Tibial nerve (tissue), 4 donors: ENCODE data around the gene ZNRF3.

ENCODE experiments used
- EP300 ChIP-seq, 2 donors: sonication (generic); formaldehyde crosslinking; IDR thresholded peaks; one replicate each; pipeline ENCODE4 v1.6.1; 2017; ENCODE audit warnings: antibody characterized with exemption in 2 of 2, mild to moderate bottlenecking in 1 of 2
- POLR2A ChIP-seq, 2 donors: fragments of 450-650 bp; IDR thresholded peaks; one replicate each; pipeline ENCODE4 v1.6.1; 2017; ENCODE audit warnings: antibody characterized with exemption in 2 of 2, mild to moderate bottlenecking in 2 of 2, moderate library complexity in 2 of 2
- TF ChIP-seq, protein P1 (sequence below), 5 experiments: fragments of 200-600 bp in 3 of 5; fragments of 450-650 bp in 2 of 5; sonication (generic) in 3 of 5; IDR thresholded peaks; one replicate each; pipeline ENCODE4 v1.5.1; 2016 to 2019; ENCODE audit warnings: antibody characterized with exemption in 5 of 5, mild to moderate bottlenecking in 3 of 5, moderate library complexity in 2 of 5

DNA sequence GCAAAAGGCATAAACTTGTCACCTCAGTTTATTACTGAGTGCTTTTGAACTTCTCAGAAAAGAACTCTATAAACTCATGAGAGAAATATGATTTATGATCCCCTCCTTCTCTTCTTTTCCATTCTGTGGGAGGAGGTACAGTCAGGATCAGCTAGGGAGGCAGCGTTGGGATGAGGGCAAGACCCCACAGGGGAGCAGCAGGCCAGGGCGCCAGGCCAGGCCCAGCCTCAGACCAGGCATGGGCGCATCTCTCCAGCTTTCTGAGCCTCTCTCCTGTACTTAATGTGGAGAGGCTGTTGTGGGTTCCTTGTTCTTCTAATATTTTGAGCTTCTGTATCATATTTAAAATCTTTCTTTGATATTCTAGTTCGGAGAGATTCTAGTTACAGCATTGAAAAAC lies 106.5 kb downstream of the ZNRF3 start:
- TF ChIP-seq, protein P1, sequence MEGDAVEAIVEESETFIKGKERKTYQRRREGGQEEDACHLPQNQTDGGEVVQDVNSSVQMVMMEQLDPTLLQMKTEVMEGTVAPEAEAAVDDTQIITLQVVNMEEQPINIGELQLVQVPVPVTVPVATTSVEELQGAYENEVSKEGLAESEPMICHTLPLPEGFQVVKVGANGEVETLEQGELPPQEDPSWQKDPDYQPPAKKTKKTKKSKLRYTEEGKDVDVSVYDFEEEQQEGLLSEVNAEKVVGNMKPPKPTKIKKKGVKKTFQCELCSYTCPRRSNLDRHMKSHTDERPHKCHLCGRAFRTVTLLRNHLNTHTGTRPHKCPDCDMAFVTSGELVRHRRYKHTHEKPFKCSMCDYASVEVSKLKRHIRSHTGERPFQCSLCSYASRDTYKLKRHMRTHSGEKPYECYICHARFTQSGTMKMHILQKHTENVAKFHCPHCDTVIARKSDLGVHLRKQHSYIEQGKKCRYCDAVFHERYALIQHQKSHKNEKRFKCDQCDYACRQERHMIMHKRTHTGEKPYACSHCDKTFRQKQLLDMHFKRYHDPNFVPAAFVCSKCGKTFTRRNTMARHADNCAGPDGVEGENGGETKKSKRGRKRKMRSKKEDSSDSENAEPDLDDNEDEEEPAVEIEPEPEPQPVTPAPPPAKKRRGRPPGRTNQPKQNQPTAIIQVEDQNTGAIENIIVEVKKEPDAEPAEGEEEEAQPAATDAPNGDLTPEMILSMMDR (IDR thresholded peaks at IDR 0.05): no peak
- TF ChIP-seq EP300 (IDR thresholded peaks at IDR 0.05) (no peak), POLR2A (IDR thresholded peaks at IDR 0.05) (no peak)
